GM23248 (cell line): ENCODE results near the gene PTPRN2. TPM values are rescaled to one million over a fixed set of nuclear protein-coding genes. Genes with fewer than 3 reads are reported as not detected.

Source experiments
- DNase-seq: peaks from one replicate; pipeline ENCODE4 v3.0.0-alpha.2; 2015
- H2AFZ ChIP-seq: fragments of 200-600 bp; sonication (generic); 2 replicates; pipeline ENCODE4 v1.6.1; 2016; ENCODE audit warnings: antibody characterized with exemption
- H3F3A ChIP-seq: fragments of 200-600 bp; sonication (generic); 2 replicates; pipeline ENCODE4 v1.6.1; 2016; ENCODE audit warnings: mild to moderate bottlenecking, antibody characterized with exemption, mixed run types; ENCODE audit not compliant: insufficient read depth
- H3K27ac ChIP-seq: fragments of 200-600 bp; sonication (generic); 2 replicates; pipeline ENCODE4 v1.5.1; 2016; ENCODE audit warnings: mild to moderate bottlenecking
- H3K27me3 ChIP-seq: fragments of 200-600 bp; sonication (generic); replicated peaks from 2 replicates; pipeline ENCODE4 v1.6.1; 2016; ENCODE audit warnings: mild to moderate bottlenecking; ENCODE audit not compliant: insufficient read depth
- H3K36me3 ChIP-seq: fragments of 200-600 bp; sonication (generic); 2 replicates; pipeline ENCODE4 v1.6.1; 2016; ENCODE audit warnings: low read depth, mild to moderate bottlenecking
- H3K4me1 ChIP-seq: fragments of 200-600 bp; sonication (generic); 2 replicates; pipeline ENCODE4 v1.6.1; 2016; ENCODE audit warnings: mild to moderate bottlenecking; ENCODE audit not compliant: insufficient read depth
- H3K4me2 ChIP-seq: fragments of 200-600 bp; sonication (generic); one replicate; pipeline ENCODE4 v1.6.1; 2016; ENCODE audit warnings: mild to moderate bottlenecking; ENCODE audit not compliant: unreplicated experiment
- H3K4me3 ChIP-seq: fragments of 200-600 bp; sonication (generic); 2 replicates; pipeline ENCODE4 v1.5.1; 2016; ENCODE audit warnings: mild to moderate bottlenecking
- H3K79me2 ChIP-seq: fragments of 200-600 bp; sonication (generic); 2 replicates; pipeline ENCODE4 v1.6.1; 2016; ENCODE audit warnings: mild to moderate bottlenecking; ENCODE audit not compliant: insufficient read depth
- H3K9ac ChIP-seq: fragments of 200-600 bp; sonication (generic); 2 replicates; pipeline ENCODE4 v1.6.1; 2016; ENCODE audit warnings: mild to moderate bottlenecking
- H3K9me2 ChIP-seq: fragments of 200-600 bp; sonication (generic); 2 replicates; pipeline ENCODE4 v1.6.1; 2016; ENCODE audit warnings: mixed run types, mild to moderate bottlenecking, moderate library complexity; ENCODE audit not compliant: insufficient read depth
- H3K9me3 ChIP-seq: fragments of 200-600 bp; sonication (generic); one replicate; pipeline ENCODE4 v1.6.1; 2017; ENCODE audit warnings: low read depth
- H4K20me1 ChIP-seq: fragments of 200-600 bp; sonication (generic); 2 replicates; pipeline ENCODE4 v1.6.0; 2016; ENCODE audit not compliant: insufficient read depth
- EZH2 ChIP-seq: fragments of 200-600 bp; sonication (generic); IDR thresholded peaks from 2 replicates; pipeline ENCODE4 v1.6.1; 2018; ENCODE audit warnings: antibody characterized with exemption, mild to moderate bottlenecking; ENCODE audit not compliant: insufficient read depth, poor library complexity, severe bottlenecking
- EZH2phosphoT487 ChIP-seq: fragments of 200-600 bp; sonication (generic); IDR thresholded peaks from 2 replicates; pipeline ENCODE4 v1.6.1; 2018; ENCODE audit warnings: antibody characterized with exemption, moderate library complexity, mild to moderate bottlenecking, low read depth; ENCODE audit not compliant: insufficient read depth
- WGBS, 2 experiments: methylation state at CpG; one replicate each; pipeline ENCODE4 v1.1.6; 2015 to 2017; ENCODE audit warnings: low lambda C conversion rate in 2 of 2, low coverage in 1 of 2; ENCODE audit errors: missing lambda C conversion rate in 2 of 2; 5-methylcytosine and 5-hydroxymethylcytosine counted together
- in situ Hi-C: fragments of 300-500 bp; cut with MboI; formaldehyde crosslinking; loops from 2 replicates; pipeline ENCODE4 v1.15.0; 2020
- polyA plus RNA-seq: library from polyadenylated mRNA; unstranded; fragments of >200 nt; fragmentation: Nextera tagmentation; extraction: Ambion mirVana; gene quantifications from 2 replicates; pipeline ENCODE4 v1.2.1, GENCODE V29; 2016
- total RNA-seq: library from RNA; depleted of rRNA; stranded (reverse); fragments of >200 nt; shearing (Covaris generic); gene quantifications from 2 replicates; pipeline ENCODE4 v1.2.3, GENCODE V29; 2014

The PTPRN2 gene
- total and polyA plus RNA-seq, 2 experiments from 2014 or later = 0.13 TPM; not detected in 1

DNA sequence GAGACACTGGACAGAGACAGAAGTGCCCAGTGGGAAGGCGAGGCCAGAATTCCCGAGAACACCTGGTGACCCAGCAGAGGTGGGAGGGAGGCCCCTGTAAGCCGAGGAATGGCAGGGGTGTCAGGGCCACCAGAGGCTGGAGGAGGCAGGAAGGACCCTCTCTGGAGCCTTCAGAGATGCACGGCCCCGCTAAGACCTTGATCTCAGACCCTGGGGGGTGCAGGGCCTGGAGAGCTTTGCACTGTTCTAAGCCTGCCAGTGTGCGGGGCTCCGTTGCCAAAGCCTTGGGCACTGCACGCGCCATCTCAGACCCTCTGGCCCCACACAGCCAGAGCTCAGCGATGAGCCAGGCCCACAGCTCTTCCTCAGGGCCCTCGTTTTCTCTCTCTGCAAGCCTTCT, 557.1 kb downstream of the PTPRN2 start:
- TF ChIP-seq EZH2 (no peak), EZH2phosphoT487 (no peak)
- Histone ChIP-seq H3K27me3 (no peaks in the 10 kb centered on the region), H3K79me2 (no peaks in the 10 kb centered on the region), H3K36me3 (no peaks in the 10 kb centered on the region), H4K20me1 (no peaks in the 10 kb centered on the region), H3K9me2 (no peaks in the 10 kb centered on the region), H2AFZ (no peak overlapping the region), H3K4me2 (no peak overlapping the region), H3K4me3 (no peak overlapping the region), H3K27ac (no peak overlapping the region), H3K4me1 (no peaks in the 10 kb centered on the region), H3K9ac (no peak overlapping the region), H3F3A (no peaks in the 10 kb centered on the region), H3K9me3 (no peaks in the 10 kb centered on the region)
- WGBS, 2 experiments = 41 to 42% methylated on average over 10 to 11 of the region's 11 CpGs
- in situ Hi-C loops = no loop called here
- DNase-seq = no peak

DNA sequence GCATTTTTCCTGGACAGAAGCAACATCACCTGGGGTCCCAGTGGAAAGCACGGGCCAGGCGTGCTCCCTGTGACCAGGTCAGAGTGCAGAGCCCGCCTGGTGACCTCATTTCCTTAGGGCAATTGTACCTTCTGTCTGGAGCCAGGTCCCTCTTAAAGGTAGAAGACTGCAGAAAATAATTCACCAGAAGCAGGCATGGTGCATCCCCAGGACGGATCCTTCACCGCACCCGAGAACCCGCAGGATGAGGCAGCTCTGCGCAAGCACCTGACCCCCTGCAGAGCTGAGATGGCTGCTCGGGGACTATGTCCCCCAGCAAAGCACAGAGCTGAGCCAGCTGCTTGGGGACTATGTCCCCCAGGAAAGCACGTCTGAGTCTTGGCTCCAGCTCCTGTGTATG, 557.6 kb downstream of the PTPRN2 start:
- Histone ChIP-seq H3K4me3 (no peak overlapping the region), H3K79me2 (no peaks in the 10 kb centered on the region), H3K9me3 (no peaks in the 10 kb centered on the region), H3K27me3 (no peaks in the 10 kb centered on the region), H4K20me1 (no peaks in the 10 kb centered on the region), H3F3A (no peaks in the 10 kb centered on the region), H3K4me1 (no peaks in the 10 kb centered on the region), H3K27ac (no peak overlapping the region), H2AFZ (no peak overlapping the region), H3K9ac (no peak overlapping the region), H3K9me2 (no peaks in the 10 kb centered on the region), H3K4me2 (no peak overlapping the region), H3K36me3 (no peaks in the 10 kb centered on the region)
- no peak for DNase-seq
- TF ChIP-seq EZH2phosphoT487 (no peak), EZH2 (no peak)
- in situ Hi-C loops = no loop called here
- 44 to 49% methylated on average over 10 of the region's 10 CpGs for WGBS, 2 experiments

DNA sequence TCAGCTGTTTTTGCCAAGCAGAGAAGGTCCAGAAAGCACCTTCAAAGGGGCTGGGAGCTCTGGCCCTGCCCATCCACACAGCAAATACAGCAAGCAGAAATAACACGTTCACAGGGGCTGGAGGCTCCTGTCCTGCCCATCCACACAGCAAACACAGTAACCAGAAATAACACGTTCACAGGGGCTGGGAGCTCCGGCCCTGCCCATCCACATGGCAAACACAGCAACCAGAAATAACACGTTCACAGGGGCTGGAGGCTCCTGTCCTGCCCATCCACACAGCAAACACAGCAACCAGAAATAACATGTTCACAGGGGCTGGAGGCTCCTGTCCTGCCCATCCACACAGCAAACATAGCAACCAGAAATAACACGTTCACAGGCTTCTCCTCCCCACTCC, 558.1 kb downstream of the PTPRN2 start:
- no peak for DNase-seq
- H3K4me1 ChIP-seq = no peaks in the 10 kb centered on the region
- TF ChIP-seq EZH2phosphoT487 (no peak), EZH2 (no peak)
- H4K20me1 ChIP-seq = no peaks in the 10 kb centered on the region
- H3K9ac ChIP-seq = no peak overlapping the region
- WGBS, 2 experiments = 4 to 5% methylated on average over 5 of the region's 5 CpGs
- H3K79me2 ChIP-seq = no peaks in the 10 kb centered on the region
- no peak overlapping the region for H3K27ac ChIP-seq
- no peak overlapping the region for H3K4me3 ChIP-seq
- no peaks in the 10 kb centered on the region for H3K9me3 ChIP-seq
- H3K36me3 ChIP-seq = no peaks in the 10 kb centered on the region
- H3F3A ChIP-seq = no peaks in the 10 kb centered on the region
- no peak overlapping the region for H2AFZ ChIP-seq
- in situ Hi-C loops = no loop called here
- H3K9me2 ChIP-seq = no peaks in the 10 kb centered on the region
- H3K27me3 ChIP-seq = no peaks in the 10 kb centered on the region
- no peak overlapping the region for H3K4me2 ChIP-seq

DNA sequence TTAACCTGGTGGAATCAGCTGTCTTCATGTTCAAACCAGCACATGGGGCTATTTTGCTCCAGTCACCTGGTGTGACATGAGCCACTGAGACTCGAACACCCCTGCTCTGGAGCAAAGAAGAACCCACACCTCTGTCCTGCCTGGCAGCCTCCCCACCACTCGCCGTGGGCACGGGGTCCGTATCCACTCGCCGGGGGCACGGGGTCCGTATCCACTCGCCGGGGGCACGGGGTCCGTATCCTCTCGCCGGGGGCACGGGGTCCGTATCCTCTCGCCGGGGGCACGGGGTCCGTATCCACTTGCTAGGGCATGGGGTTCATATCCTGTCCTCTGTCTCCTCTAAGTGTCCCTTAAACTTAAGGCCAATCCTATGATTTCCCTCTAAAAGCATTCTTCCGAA, 558.7 kb downstream of the PTPRN2 start:
- H3K9me2 ChIP-seq = no peaks in the 10 kb centered on the region
- no peak for DNase-seq
- no peaks in the 10 kb centered on the region for H3K79me2 ChIP-seq
- no peak overlapping the region for H3K4me3 ChIP-seq
- no peak overlapping the region for H3K9ac ChIP-seq
- in situ Hi-C loops = no loop called here
- no peak overlapping the region for H2AFZ ChIP-seq
- H3K36me3 ChIP-seq = no peaks in the 10 kb centered on the region
- no peaks in the 10 kb centered on the region for H3K9me3 ChIP-seq
- no peaks in the 10 kb centered on the region for H3K27me3 ChIP-seq
- H3K4me1 ChIP-seq = no peaks in the 10 kb centered on the region
- 59 to 61% methylated on average over 16 to 22 of the region's 22 CpGs for WGBS, 2 experiments
- no peaks in the 10 kb centered on the region for H4K20me1 ChIP-seq
- TF ChIP-seq EZH2 = no peak
- H3F3A ChIP-seq = no peaks in the 10 kb centered on the region
- no peak overlapping the region for H3K27ac ChIP-seq
- H3K4me2 ChIP-seq = no peak overlapping the region

DNA sequence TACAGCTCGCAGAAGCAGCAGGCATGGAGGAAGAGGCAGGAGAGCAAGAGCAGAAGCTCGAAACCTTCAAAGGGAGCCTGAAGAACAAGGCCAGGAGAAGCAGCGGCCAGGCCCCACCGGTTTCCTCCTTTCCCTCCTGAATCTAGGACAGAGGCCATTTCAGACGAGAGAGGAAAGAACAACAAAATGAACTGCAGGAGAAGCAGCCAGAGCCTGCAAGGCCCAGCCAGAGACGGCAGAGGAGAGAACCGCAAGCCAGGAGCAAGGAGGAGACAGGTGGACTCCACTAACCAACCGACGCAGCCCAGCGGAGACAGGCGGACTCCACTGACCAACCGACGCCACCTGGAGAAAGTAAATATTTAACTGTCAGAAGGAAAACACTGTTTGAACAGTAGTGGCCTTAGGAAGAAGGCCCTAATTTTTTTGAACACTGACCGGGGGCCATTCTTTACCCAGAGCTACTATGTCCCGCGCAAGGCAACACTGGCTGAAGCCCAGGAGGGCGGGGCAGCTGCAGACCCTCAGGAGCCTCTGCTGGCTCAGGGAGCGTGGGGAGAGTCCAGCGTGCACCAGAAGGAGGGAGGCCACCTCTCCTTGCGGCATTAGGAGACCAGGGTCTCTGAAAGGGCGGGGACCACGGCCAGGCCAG, 559.2 kb downstream of the PTPRN2 start:
- H3K4me3 ChIP-seq = no peak overlapping the region
- TF ChIP-seq EZH2phosphoT487 (no peak), EZH2 (no peak)
- no peak for DNase-seq
- no peaks in the 10 kb centered on the region for H3K79me2 ChIP-seq
- no peaks in the 10 kb centered on the region for H3K4me1 ChIP-seq
- no peaks in the 10 kb centered on the region for H3K9me3 ChIP-seq
- 48 to 51% methylated on average over 22 of the region's 22 CpGs for WGBS, 2 experiments
- no peaks in the 10 kb centered on the region for H4K20me1 ChIP-seq
- H3K9ac ChIP-seq = no peak overlapping the region
- no peaks in the 10 kb centered on the region for H3F3A ChIP-seq
- no peaks in the 10 kb centered on the region for H3K9me2 ChIP-seq
- no peak overlapping the region for H2AFZ ChIP-seq
- in situ Hi-C loops = no loop called here
- no peaks in the 10 kb centered on the region for H3K27me3 ChIP-seq
- H3K4me2 ChIP-seq = no peak overlapping the region
- H3K36me3 ChIP-seq = no peaks in the 10 kb centered on the region
- H3K27ac ChIP-seq = no peak overlapping the region
